Mesenchymal stem cell (in vitro differentiated cells and primary cell): ENCODE results near the gene PITPNC1.

ENCODE experiments used
- DNase-seq: peaks from one replicate; pipeline ENCODE4 v3.0.0-alpha.2; 2013
- H2AFZ ChIP-seq: one replicate; pipeline ENCODE4 v1.6.1; 2013; ENCODE audit warnings: low read depth, mild to moderate bottlenecking, control low read depth, inconsistent platforms, low read length, moderate library complexity
- H2AK5ac ChIP-seq: 2 replicates; pipeline ENCODE4 v1.6.1; 2013; ENCODE audit warnings: low read length, moderate library complexity, mild to moderate bottlenecking, inconsistent platforms; ENCODE audit not compliant: severe bottlenecking
- H2BK120ac ChIP-seq: one replicate; pipeline ENCODE4 v1.6.1; 2013; ENCODE audit warnings: low read depth, mild to moderate bottlenecking, inconsistent platforms, low read length, moderate library complexity
- H2BK12ac ChIP-seq, 2 experiments: one replicate each; pipeline ENCODE4 v1.6.1; 2013; ENCODE audit warnings: inconsistent platforms in 2 of 2, low read length in 2 of 2, mild to moderate bottlenecking in 2 of 2, moderate library complexity in 2 of 2, control low read depth in 1 of 2
- H2BK15ac ChIP-seq: one replicate; pipeline ENCODE4 v1.6.1; 2013; ENCODE audit warnings: mild to moderate bottlenecking, low read depth, inconsistent platforms; ENCODE audit not compliant: poor library complexity, severe bottlenecking
- H2BK5ac ChIP-seq: 2 replicates; pipeline ENCODE4 v1.6.1; 2013; ENCODE audit warnings: low read depth, mild to moderate bottlenecking, low read length, control low read depth, inconsistent platforms; ENCODE audit not compliant: poor library complexity, severe bottlenecking
- H3K14ac ChIP-seq, 2 experiments: one replicate each; pipeline ENCODE4 v1.6.1; 2013; ENCODE audit warnings: inconsistent platforms in 2 of 2, low read length in 2 of 2, control low read depth in 1 of 2, mild to moderate bottlenecking in 1 of 2, moderate library complexity in 1 of 2
- H3K18ac ChIP-seq, 2 experiments: one replicate each; pipeline ENCODE4 v1.6.1; 2013; ENCODE audit warnings: inconsistent platforms in 2 of 2, low read length in 2 of 2, control low read depth in 1 of 2, low read depth in 1 of 2, mild to moderate bottlenecking in 1 of 2
- H3K23ac ChIP-seq, 2 experiments: one replicate each; pipeline ENCODE4 v1.6.1; 2013; ENCODE audit warnings: inconsistent platforms in 2 of 2, low read length in 2 of 2, mild to moderate bottlenecking in 2 of 2, moderate library complexity in 2 of 2, control low read depth in 1 of 2
- H3K27ac ChIP-seq: 2 replicates; pipeline ENCODE4 v1.5.1; 2013; ENCODE audit warnings: mild to moderate bottlenecking, moderate library complexity, low read length, control low read depth, inconsistent platforms; ENCODE audit not compliant: poor library complexity, severe bottlenecking
- H3K27me3 ChIP-seq, 2 experiments: 2 replicates each; pipeline versions ENCODE4 v1.6.1 to v1.7.0; 2013; ENCODE audit warnings: low read length in 2 of 2, mild to moderate bottlenecking in 2 of 2, moderate library complexity in 2 of 2, control low read depth in 1 of 2, inconsistent platforms in 1 of 2; ENCODE audit not compliant: control insufficient read depth in 1 of 2, insufficient read depth in 1 of 2
- H3K36me3 ChIP-seq, 2 experiments: 2 replicates each; pipeline versions ENCODE4 v1.6.1 to v1.7.0; 2013; ENCODE audit warnings: low read length in 2 of 2, control low read depth in 1 of 2, inconsistent platforms in 1 of 2, low read depth in 1 of 2, mild to moderate bottlenecking in 1 of 2; ENCODE audit not compliant: insufficient read depth in 2 of 2, control insufficient read depth in 1 of 2
- H3K4ac ChIP-seq, 2 experiments: one replicate each; pipeline ENCODE4 v1.6.1; 2013; ENCODE audit warnings: inconsistent platforms in 2 of 2, low read length in 2 of 2, mild to moderate bottlenecking in 2 of 2, moderate library complexity in 2 of 2, control low read depth in 1 of 2, low read depth in 1 of 2
- H3K4me1 ChIP-seq: 2 replicates; pipeline ENCODE4 v1.6.1; 2013; ENCODE audit warnings: low read depth, low read length, control low read depth; ENCODE audit not compliant: control insufficient read depth, insufficient read depth
- H3K4me2 ChIP-seq: 2 replicates; pipeline ENCODE4 v1.6.1; 2013; ENCODE audit warnings: low read length, mild to moderate bottlenecking, inconsistent platforms; ENCODE audit not compliant: poor library complexity, severe bottlenecking
- H3K4me3 ChIP-seq, 2 experiments: 2 replicates each; pipeline versions ENCODE4 v1.5.1 to v1.7.0; 2013; ENCODE audit warnings: low read length in 2 of 2, mild to moderate bottlenecking in 2 of 2, control low read depth in 1 of 2, low read depth in 1 of 2; ENCODE audit not compliant: insufficient read depth in 1 of 2
- H3K79me1 ChIP-seq: replicated peaks from 2 replicates; pipeline ENCODE4 v1.6.1; 2013; ENCODE audit warnings: mild to moderate bottlenecking, control low read depth, low read length, inconsistent platforms; ENCODE audit not compliant: poor library complexity, severe bottlenecking
- H3K9ac ChIP-seq: 2 replicates; pipeline ENCODE4 v1.7.0; 2013; ENCODE audit warnings: mild to moderate bottlenecking, low read length, moderate library complexity
- H3K9me3 ChIP-seq: 2 replicates; pipeline ENCODE4 v1.7.0; 2013; ENCODE audit warnings: mild to moderate bottlenecking, low read length; ENCODE audit not compliant: control insufficient read depth
- H4K8ac ChIP-seq: one replicate; pipeline ENCODE4 v1.6.1; 2013; ENCODE audit warnings: inconsistent platforms, mild to moderate bottlenecking, low read length, moderate library complexity
- H4K91ac ChIP-seq: one replicate; pipeline ENCODE4 v1.6.1; 2013; ENCODE audit warnings: mild to moderate bottlenecking, low read length, inconsistent platforms
- WGBS: methylation state at CpG from one replicate; pipeline ENCODE4 v1.1.7; 2013; ENCODE audit warnings: mixed read lengths; 5-methylcytosine and 5-hydroxymethylcytosine counted together

Gene PITPNC1

GRCh38 chr17:67662712-67663111, 285.6 kb downstream of the PITPNC1 start:
- Histone ChIP-seq H3K9ac (no peak overlapping the region), H3K4me2 (no peak overlapping the region), H3K79me1 (no peaks in the 10 kb centered on the region), H2BK120ac (no peak overlapping the region), H4K8ac (no peak overlapping the region), H2AFZ (no peak overlapping the region), H3K27me3 (no peaks in the 10 kb centered on the region), H2BK15ac (no peak overlapping the region), H3K14ac (no peak overlapping the region), H3K18ac (no peak overlapping the region), H3K4me3 (no peak overlapping the region), H2AK5ac (no peak overlapping the region), H3K4me1 (no peaks in the 10 kb centered on the region), H3K36me3 (no peaks in the 10 kb centered on the region), H3K9me3 (peaks cover 6% of the 10 kb centered on the region), H4K91ac (no peak overlapping the region), H3K4ac (no peak overlapping the region), H2BK12ac (no peak overlapping the region), H3K23ac (no peak overlapping the region), H2BK5ac (no peak overlapping the region), H3K27ac (no peak overlapping the region)
- DNase-seq: no peak

- Histone ChIP-seq H2AFZ (no peak overlapping the region), H2BK120ac (no peak overlapping the region), H4K8ac (no peak overlapping the region), H3K4me1 (no peaks in the 10 kb centered on the region), H2BK15ac (no peak overlapping the region), H3K4ac (no peak overlapping the region), H4K91ac (no peak overlapping the region), H3K27ac (no peak overlapping the region), H3K14ac (no peak overlapping the region), H3K27me3 (no peaks in the 10 kb centered on the region), H3K18ac (no peak overlapping the region), H3K79me1 (no peaks in the 10 kb centered on the region), H3K4me2 (no peak overlapping the region), H2BK5ac (no peak overlapping the region), H3K4me3 (no peak overlapping the region), H3K9ac (no peak overlapping the region), H2AK5ac (no peak overlapping the region), H3K23ac (no peak overlapping the region), H3K9me3 (peaks cover 2% of the 10 kb centered on the region), H3K36me3 (no peaks in the 10 kb centered on the region), H2BK12ac (no peak overlapping the region)
- no peak for DNase-seq
- WGBS: 92% methylated on average over 8 of the region's 9 CpGs
Observed at GRCh38 chr17:67663457-67663856, 286.4 kb downstream of the PITPNC1 start.

GRCh38 chr17:67666028-67666427, 288.9 kb downstream of the PITPNC1 start:
- Histone ChIP-seq H3K79me1 (no peaks in the 10 kb centered on the region), H3K4me3 (no peak overlapping the region), H3K9ac (no peak overlapping the region), H3K18ac (no peak overlapping the region), H2BK15ac (no peak overlapping the region), H3K14ac (no peak overlapping the region), H3K4me1 (no peaks in the 10 kb centered on the region), H2AFZ (no peak overlapping the region), H4K91ac (no peak overlapping the region), H3K9me3 (no peaks in the 10 kb centered on the region), H2AK5ac (no peak overlapping the region), H3K4me2 (no peak overlapping the region), H3K36me3 (no peaks in the 10 kb centered on the region), H2BK12ac (no peak overlapping the region), H4K8ac (no peak overlapping the region), H3K23ac (no peak overlapping the region), H2BK120ac (no peak overlapping the region), H3K27me3 (no peaks in the 10 kb centered on the region), H3K4ac (no peak overlapping the region), H2BK5ac (no peak overlapping the region), H3K27ac (no peak overlapping the region)
- 99% methylated on average over 4 of the region's 4 CpGs for WGBS
- no peak for DNase-seq

GRCh38 chr17:67666710-67667109, 289.6 kb downstream of the PITPNC1 start:
- no peak overlapping the region for H4K91ac ChIP-seq
- H4K8ac ChIP-seq: no peak overlapping the region
- H2AFZ ChIP-seq: no peak overlapping the region
- no peaks in the 10 kb centered on the region for H3K36me3 ChIP-seq
- no peak overlapping the region for H2BK12ac ChIP-seq
- H3K27me3 ChIP-seq: no peaks in the 10 kb centered on the region
- no peak overlapping the region for H2AK5ac ChIP-seq
- peaks cover 1% of the 10 kb centered on the region for H3K79me1 ChIP-seq
- no peak overlapping the region for H2BK5ac ChIP-seq
- 98% methylated on average over 2 of the region's 2 CpGs for WGBS
- no peak overlapping the region for H3K23ac ChIP-seq
- H3K9me3 ChIP-seq: no peaks in the 10 kb centered on the region
- no peak overlapping the region for H2BK120ac ChIP-seq
- H3K27ac ChIP-seq: no peak overlapping the region
- no peak overlapping the region for H3K18ac ChIP-seq
- no peaks in the 10 kb centered on the region for H3K4me1 ChIP-seq
- no peak overlapping the region for H3K14ac ChIP-seq
- H3K9ac ChIP-seq: no peak overlapping the region
- no peak overlapping the region for H3K4ac ChIP-seq
- no peak overlapping the region for H3K4me3 ChIP-seq
- no peak overlapping the region for H3K4me2 ChIP-seq
- no peak overlapping the region for H2BK15ac ChIP-seq
- no peak for DNase-seq
